ENCODE results near the gene VPS8.

- TF ChIP-seq CTCF (IDR thresholded peaks at IDR 0.05) (no peak), POLR2AphosphoS5 (IDR thresholded peaks at IDR 0.05) (no peak)
Measured at GRCh38 chr3:185029086-185029485, 217.1 kb downstream of the VPS8 start.

All from breast epithelium (tissue), 3 donors.